T-helper 1 cell (primary cell): ENCODE data around the gene CORO7.

Experiments used
- DNase-seq, 5 donors: peaks; one replicate each; pipeline ENCODE4 v3.0.0-alpha.2; 2012 to 2020

Gene CORO7

GRCh38 chr16:4383591-4384444 is 32.6 kb downstream of the CORO7 start:
- no peak for DNase-seq

GRCh38 chr16:4382795-4383357 is 33.5 kb downstream of the CORO7 start:
- no peak for DNase-seq

- DNase-seq, result peak in 1 of 5 donors; percentile 4
These were observed 34.2 kb downstream of the CORO7 start for GRCh38 chr16:4381935-4382794.

- no peak for DNase-seq
These were observed 35.1 kb downstream of the CORO7 start for GRCh38 chr16:4381072-4381934.

- DNase-seq, result no peak
These were observed 36.0 kb downstream of the CORO7 start for GRCh38 chr16:4380119-4381063.

GRCh38 chr16:4378999-4379690 is 37.3 kb downstream of the CORO7 start:
- no peak for DNase-seq

- no peak for DNase-seq
These were observed 38.2 kb downstream of the CORO7 start for GRCh38 chr16:4378161-4378666.

- no peak for DNase-seq
These were observed 38.7 kb downstream of the CORO7 start for GRCh38 chr16:4377573-4378154.

- DNase-seq, result no peak
These were observed 39.4 kb downstream of the CORO7 start for GRCh38 chr16:4376893-4377572.

GRCh38 chr16:4376126-4376892 is 40.1 kb downstream of the CORO7 start:
- DNase-seq, result peak in 1 of 5 donors; percentile 6

- DNase-seq, result no peak
These were observed 40.7 kb downstream of the CORO7 start for GRCh38 chr16:4375717-4376116.

GRCh38 chr16:4373909-4374742 is 42.3 kb downstream of the CORO7 start:
- DNase-seq, result no peak

GRCh38 chr16:4373356-4373908 is 43.0 kb downstream of the CORO7 start:
- no peak for DNase-seq

- DNase-seq, result no peak
These were observed 43.6 kb downstream of the CORO7 start for GRCh38 chr16:4372578-4373355.

- no peak for DNase-seq
These were observed 44.3 kb downstream of the CORO7 start for GRCh38 chr16:4372001-4372577.
